HG03460 (cell line): Measurements from ENCODE around the gene CEBPB.

Source experiments
- ATAC-seq: cut with Tn5 transposase; IDR thresholded peaks from one replicate; pipeline ENCODE4 v1.9.1; 2021; ENCODE audit not compliant: unreplicated experiment

The CEBPB gene

DNA sequence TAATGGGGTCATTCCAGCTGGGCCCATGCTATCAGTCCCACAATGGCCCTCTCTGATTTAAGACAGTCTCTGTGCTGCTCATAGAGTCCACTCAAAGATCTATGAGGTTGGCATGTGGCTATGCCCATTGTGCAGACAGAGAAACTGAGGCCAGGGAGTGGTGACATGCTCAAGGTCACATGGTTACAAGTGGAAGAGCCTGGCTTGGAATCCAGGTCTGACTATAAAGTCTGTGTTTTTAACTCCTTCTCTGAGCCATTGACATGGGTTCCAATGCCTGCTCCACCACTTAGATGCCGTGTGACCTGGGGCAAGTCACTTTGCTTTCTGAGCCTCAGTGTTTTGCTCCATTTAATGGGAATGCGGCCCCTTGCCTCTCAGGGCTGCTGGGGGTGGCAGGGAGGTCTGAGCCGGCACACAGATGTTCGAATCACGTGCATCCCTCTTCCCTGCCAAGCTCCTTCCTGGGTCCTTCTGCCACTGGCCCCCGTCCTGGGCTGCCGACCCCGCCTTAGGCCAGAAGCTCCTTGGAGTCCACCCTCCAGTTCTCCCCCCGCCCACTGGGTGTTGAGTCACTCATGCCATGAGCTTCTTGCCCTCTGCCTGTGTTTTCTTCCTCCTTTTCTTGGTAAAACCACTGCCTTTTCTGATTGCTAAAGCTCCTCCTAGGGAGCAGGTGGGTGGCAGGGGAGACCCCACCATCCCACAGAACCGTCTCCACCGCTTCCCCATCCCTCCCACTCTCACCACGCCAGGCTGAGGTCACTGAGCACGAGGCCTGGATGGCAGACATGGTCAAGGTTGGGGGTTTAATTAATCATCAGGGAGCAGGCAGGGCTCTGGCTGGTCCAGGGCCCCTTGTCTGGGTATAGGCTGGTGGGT is 35.7 kb downstream of the CEBPB start:
- ATAC-seq: no peak

DNA sequence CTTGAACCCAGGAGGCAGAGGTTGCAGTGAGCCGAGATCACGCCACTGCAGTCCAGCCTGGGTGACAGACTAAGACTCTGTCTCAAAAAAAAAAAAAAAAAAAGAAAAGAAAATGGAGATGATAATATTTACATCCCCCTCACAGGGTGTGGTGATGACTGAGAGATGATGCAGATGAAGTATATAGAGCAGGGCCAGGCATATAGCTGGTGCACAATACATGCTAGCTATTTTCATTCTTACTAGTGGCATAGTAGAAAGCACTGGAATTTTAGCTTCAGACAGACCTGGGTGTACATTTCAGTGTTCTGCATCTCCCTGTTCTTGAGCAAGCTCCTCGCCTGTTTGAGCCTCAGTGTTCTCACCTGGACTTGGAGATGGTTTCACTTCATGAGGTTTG is 36.9 kb downstream of the CEBPB start:
- ATAC-seq: no peak

DNA sequence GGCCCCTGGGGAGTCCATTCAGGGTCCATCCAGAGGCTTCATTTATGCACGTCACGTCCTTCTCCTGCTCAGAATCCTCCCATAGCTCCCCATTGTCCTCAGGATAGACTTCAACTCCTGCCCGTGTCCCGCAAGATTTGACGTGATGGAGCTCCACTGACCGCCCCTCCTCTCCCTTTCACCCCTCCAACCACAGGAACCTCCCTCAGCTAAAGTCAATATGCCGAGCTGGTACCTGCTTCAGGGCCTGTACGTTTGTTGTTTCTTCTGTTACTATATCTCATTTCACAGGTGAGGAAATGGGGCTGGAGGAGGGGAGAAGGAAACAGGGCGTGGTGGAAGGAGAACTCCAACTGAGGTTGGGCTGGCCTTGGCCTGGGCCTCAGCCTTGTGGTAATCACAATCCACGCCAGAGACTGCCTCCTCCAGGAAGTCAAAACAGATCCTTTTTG is 38.6 kb downstream of the CEBPB start:
- no peak for ATAC-seq

DNA sequence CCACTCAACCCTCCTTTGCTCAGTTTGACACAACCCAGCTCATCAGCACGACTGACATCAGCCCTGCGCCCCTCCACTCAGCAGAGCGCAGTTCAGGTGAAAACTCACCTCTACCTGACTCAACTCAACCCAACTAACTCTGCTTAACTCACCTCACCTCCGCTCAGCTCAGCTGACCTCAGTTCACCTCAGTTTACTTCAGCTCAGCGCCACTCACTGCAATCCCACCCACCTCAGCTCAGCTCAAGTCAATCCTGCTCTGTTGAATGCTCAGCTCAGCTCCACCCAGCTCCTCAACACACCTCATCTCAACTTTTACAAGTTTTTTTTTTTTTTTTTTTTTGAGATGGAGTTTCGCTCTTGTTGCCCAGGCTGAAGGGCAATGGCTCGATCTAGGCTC is 39.6 kb downstream of the CEBPB start:
- ATAC-seq: no peak

DNA sequence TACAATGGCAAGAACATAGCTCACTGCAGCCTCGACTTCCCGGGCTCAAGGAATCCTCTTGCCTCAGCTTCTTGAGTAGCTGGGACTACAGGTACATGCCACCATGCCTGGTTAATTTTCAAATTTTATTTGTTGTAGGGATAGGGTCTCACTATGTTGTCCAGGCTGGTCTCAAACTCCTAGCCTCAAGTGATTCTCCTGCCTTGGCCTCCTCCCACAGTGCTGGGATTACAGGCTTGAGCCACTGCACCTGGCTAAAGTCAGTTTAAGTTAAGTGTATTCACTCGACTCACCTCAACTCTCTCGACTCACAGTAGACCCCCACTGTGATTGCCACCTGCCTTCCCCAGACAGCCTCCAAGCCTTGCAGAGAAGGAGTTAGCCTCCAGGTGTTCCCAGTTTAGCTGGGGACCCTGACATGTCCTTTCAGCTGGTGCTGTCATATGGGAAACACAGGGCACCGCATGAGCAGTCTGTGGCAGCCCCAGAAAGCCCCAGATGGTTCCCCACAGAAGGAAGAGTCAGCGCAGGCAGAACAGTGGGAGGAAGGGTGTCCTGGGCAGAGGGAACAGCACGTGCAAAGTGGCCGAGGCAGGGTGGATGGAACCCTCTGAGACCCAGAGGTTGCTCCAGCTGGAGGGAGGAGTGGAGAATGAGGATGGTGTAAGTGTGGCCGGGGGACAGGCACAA is 40.4 kb downstream of the CEBPB start:
- ATAC-seq: no peak

DNA sequence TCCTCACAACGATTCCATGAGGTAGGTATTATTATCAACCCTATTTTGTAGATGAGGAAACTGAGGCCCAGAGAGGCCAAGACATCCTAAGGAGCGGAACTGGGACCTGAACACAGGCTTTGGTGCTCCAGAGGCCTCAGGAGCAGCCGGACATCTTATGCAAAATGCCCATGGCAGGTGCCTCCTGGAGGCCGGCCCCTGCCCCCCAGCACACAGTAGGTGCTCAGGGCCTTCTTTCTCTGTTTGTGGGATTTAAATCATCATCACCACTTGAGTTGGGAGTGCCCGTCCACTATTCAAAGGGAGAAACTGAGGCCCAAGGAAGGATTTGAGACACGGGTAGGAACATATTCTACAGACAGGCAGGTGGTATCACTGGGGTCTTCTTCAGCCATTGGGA is 41.2 kb downstream of the CEBPB start:
- no peak for ATAC-seq

DNA sequence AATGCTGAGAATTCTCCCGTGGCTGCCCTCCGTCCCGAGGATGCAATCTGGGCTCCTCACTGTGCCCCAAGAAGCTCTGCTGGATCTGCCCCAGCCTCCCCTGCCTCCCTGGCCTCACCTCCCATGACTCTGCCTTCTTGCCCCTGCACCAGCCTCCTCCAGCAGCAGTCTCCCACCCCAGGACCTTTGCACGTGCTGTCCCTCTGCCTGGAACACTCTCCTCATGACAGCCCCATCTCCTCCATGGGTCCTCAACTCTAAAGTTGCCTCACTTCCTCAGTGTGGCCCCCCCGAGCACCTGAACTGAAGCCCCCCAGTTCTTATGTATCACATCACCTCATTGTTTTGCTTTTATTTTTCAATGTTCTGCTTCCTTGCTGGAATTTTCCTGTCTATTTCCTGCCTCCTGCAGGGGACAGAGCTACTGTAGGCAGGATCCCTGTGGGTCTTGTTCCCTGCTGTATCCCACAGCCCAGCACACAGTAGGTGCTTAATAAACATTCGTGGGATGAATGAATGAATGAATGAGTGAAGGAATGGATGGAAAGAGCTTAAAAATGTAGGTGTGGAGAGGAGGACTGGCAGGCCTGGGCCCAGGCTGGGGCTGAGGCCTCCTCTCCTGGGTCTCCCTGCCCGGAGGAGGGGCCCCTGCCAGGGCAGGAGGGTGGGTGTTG is 42.2 kb downstream of the CEBPB start:
- ATAC-seq: no peak

DNA sequence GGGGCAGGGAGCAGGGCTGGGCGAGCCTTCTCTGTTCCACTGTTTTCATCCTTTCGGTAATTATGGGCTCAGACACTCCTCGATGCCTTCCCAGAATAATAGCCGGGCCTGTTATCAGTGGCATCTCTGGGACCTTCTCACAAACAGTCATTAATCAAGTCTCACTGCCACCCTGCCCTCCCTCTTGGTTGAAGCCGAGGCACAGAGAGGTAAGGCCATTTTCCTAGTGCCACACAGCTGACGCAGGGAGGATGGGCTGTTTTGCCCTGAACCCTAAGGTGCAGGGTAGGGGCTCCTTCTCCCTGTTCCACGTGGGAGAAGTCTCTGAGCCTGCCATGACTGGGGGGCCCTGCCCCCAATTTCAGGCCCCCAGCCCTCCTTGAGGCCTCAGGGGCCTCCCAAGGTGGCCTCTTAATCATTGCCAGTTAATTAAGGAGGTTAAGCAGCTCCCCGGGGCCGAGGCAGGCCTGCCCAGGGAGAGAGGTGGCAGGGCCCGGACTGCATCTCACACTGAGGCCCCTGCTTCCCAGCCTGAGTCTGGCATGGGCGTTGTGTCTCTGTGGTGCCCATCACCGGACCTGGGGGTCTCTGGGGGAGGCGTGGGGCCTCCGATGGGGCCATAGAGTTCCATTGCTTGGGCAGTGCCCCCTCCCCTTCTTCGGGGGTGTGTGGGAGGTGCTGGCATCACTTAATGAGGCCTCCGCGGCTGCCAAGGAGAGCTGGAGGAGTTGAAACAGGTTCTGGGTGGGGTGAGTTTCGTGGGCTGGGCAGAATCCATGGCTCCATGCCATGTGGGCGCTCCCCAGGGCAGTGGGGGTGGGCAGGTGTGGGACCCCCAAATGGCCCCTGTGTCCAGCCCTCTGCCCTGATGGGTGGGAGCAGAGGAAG is 42.9 kb downstream of the CEBPB start:
- ATAC-seq: no peak

DNA sequence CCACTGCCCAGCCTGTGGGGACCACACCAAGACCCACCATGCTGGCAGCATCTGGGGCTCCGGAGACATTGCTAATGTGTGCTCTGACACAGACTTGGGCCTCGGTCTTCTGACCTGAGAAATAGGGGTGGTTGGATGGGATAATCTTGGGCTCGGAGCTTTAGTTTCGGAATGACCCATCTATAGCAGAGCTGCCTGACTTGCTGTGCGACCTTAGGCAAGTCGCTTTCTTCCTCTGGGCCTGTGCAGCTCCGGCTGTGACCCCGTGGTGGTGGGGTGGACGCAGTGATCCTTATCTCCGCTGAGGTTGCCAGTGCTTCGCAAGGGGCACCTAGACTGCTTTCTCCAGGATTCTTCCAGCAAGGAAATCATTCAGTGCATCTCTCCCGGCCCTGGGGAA is 43.7 kb downstream of the CEBPB start:
- no peak for ATAC-seq

DNA sequence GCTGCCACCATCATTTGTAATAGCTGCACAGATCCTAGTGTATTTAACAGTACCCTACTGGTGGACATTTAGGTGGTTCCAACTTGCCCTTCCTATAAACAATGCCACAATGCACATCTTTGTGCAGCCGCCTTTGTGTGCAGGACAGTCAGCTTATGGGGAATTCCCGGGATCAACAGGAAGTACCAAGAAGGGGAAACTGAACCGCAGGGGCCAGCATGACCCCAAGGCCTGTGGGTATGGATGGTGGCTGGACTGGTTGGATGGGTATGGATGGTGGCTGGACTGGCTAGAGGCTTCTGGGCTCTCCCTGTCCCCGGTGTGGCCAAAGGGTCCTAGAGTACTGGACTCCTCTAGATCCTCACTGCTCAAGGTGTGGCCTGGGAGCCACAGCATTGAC is 46.7 kb downstream of the CEBPB start:
- no peak for ATAC-seq

DNA sequence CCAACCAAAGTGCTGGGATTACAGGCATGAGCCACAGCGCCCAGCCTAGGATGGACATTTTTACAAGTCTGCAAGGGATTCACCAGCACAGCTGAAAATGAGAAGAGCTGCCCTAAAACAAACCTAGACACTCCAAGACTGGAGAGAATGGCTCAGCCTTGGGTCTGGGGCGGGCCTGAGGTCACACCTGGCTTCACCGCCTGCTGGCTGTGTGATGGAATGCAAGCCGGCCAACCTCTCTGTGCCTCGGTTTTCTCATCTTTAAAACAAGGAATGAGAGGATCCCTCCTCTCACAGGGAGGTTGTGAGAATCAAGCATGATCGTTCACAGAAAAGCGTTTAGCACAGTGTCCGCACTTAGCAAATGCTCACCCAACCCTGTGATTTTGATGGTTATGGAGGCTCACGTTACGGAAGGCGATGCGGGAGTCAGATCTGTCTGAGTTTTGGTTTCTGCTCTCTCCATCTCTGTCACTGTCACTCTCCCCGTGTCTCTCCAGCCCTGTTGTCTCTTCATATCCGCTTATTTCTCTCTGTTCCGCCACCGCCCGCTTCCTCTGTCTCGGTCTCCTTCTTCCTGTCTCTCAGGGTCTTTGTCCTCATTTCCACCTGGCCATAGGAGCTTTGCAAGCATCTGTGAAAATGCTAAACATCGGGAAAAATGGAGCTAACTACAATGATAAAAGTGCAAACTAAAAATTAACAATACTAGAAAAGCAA is 47.6 kb downstream of the CEBPB start:
- no peak for ATAC-seq

DNA sequence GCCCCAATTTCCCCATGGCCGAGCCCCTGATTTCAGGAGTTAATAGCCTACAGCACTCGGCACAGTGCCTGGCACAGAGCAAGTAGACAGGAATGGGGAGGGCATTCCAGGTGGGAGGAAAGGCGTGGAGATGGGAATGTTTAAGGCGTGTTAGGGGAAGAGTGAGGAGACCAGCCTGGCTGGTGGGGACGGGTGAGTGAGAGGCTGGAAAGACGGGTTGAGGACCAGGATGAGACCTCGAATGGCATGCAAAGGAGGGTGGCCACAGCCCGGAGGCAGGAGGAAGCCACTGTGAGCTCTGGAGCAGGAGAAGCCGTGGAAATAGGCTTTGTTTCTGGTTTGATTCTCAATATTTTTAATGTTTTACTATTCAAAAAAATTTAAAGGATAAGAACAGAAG is 49.5 kb downstream of the CEBPB start:
- ATAC-seq: no peak

DNA sequence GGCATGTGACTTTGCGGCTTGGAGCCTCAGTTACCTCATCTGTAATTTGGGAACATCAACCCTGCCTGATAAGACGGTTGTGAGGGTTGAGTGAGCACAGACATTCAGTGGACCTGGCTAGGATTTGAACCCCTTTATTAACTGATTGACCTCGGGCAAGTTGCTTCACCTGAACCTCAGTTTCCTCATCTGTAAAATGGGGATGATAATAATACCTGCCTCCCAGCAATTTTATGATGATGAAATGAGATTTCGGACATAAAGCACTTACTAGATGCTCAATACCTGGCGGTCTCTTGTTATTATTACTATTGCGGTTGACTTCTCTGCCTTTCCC is 51.5 kb downstream of the CEBPB start:
- no peak for ATAC-seq
